HEK293T (cell line): ENCODE data around the gene SPATA12.

ENCODE experiments used
- ARNT ChIP-seq: fragments of 450-650 bp; IDR thresholded peaks from 2 replicates; pipeline ENCODE4 v1.6.1; 2017; ENCODE audit warnings: mild to moderate bottlenecking
- BHLHE40 ChIP-seq: fragments of 450-650 bp; IDR thresholded peaks from 2 replicates; pipeline ENCODE4 v1.6.1; 2016; ENCODE audit warnings: mild to moderate bottlenecking, moderate library complexity, borderline replicate concordance
- ELF4 ChIP-seq: fragments of 450-650 bp; IDR thresholded peaks from 2 replicates; pipeline ENCODE4 v1.6.1; 2017; ENCODE audit warnings: antibody characterized with exemption
- FOXA1 ChIP-seq: fragments of 450-650 bp; IDR thresholded peaks from 2 replicates; pipeline ENCODE4 v1.6.1; 2016; ENCODE audit warnings: mild to moderate bottlenecking
- FOXK2 ChIP-seq: fragments of 450-650 bp; IDR thresholded peaks from 2 replicates; pipeline ENCODE4 v1.6.1; 2016; ENCODE audit warnings: mild to moderate bottlenecking
- FOXM1 ChIP-seq: fragments of 450-650 bp; IDR thresholded peaks from 2 replicates; pipeline ENCODE4 v1.6.1; 2017; ENCODE audit warnings: mild to moderate bottlenecking, borderline replicate concordance
- HDGF ChIP-seq: fragments of 450-650 bp; IDR thresholded peaks from 2 replicates; pipeline ENCODE4 v1.6.1; 2017; ENCODE audit warnings: antibody characterized with exemption, borderline replicate concordance
- PKNOX1 ChIP-seq: fragments of 450-650 bp; IDR thresholded peaks from 2 replicates; pipeline ENCODE4 v1.6.1; 2016
- SP1 ChIP-seq: fragments of 450-650 bp; IDR thresholded peaks from 2 replicates; pipeline ENCODE4 v1.6.1; 2017
- SUZ12 ChIP-seq: fragments of 450-650 bp; IDR thresholded peaks from 2 replicates; pipeline ENCODE4 v1.6.1; 2016; ENCODE audit warnings: mild to moderate bottlenecking
- ZNF384 ChIP-seq: fragments of 450-650 bp; IDR thresholded peaks from 2 replicates; pipeline ENCODE4 v1.6.1; 2016

GRCh38 chr3:57085211-57085610, 24.7 kb downstream of the SPATA12 start:
- TF ChIP-seq ELF4 (no peak), SUZ12 (no peak), BHLHE40 (no peak), FOXA1 (no peak), FOXK2 (no peak), HDGF (no peak), ARNT (no peak), PKNOX1 (no peak), ZNF384 (no peak), FOXM1 (no peak), SP1 (no peak)
